DOHH2 (cell line): ENCODE results near the gene LITAF.

Experiments
- EZH2phosphoT487 ChIP-seq: fragments of 200-600 bp; sonication (generic); IDR thresholded peaks from 2 replicates; pipeline ENCODE4 v1.6.1; 2017; ENCODE audit warnings: borderline replicate concordance, mild to moderate bottlenecking, antibody characterized with exemption, low read length, moderate library complexity, mixed read lengths
- TF ChIP-seq, protein P1 (sequence below): fragments of 200-600 bp; sonication (generic); IDR thresholded peaks from one replicate; pipeline ENCODE4 v1.5.1; 2014; ENCODE audit warnings: antibody characterized with exemption, mild to moderate bottlenecking, low read depth, low read length; ENCODE audit not compliant: poor library complexity, severe bottlenecking

DNA sequence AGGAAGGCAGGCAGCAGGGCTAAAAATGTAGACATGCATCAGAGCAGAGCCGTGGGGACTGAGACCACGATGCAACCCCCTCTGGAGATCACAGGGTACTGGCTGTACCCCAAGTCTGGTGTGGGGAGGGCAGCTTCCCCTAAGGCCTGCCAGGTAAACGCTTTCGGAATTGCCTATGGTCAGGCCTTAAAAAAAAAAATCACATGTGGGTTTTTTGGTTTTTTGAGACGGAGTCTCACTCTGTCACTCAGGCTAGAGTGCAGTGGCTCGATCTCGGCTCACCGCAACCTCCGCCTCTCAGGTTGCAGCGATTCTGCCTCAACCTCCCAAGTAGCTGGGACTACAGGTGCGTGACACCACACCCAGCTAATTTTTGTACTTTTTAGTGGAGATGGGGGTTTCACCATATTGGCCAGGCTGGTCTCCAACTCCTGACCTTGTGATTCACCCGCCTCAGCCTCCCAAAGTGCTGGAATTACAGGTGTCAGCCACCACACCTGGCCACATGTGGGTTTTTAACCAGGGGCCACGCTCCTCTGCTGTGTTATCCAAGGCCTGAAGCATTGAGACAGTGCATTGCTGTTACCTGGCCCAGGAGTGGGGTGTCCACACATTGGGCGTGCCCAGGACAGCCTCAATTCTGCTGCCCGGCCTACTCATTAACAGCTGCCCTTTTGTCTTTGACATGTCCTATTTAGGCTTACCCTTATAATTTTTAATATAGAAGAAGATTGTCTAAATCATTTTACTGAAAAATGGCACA, 50.4 kb downstream of the LITAF start:
- TF ChIP-seq, protein P1, sequence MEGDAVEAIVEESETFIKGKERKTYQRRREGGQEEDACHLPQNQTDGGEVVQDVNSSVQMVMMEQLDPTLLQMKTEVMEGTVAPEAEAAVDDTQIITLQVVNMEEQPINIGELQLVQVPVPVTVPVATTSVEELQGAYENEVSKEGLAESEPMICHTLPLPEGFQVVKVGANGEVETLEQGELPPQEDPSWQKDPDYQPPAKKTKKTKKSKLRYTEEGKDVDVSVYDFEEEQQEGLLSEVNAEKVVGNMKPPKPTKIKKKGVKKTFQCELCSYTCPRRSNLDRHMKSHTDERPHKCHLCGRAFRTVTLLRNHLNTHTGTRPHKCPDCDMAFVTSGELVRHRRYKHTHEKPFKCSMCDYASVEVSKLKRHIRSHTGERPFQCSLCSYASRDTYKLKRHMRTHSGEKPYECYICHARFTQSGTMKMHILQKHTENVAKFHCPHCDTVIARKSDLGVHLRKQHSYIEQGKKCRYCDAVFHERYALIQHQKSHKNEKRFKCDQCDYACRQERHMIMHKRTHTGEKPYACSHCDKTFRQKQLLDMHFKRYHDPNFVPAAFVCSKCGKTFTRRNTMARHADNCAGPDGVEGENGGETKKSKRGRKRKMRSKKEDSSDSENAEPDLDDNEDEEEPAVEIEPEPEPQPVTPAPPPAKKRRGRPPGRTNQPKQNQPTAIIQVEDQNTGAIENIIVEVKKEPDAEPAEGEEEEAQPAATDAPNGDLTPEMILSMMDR, result no peak
- no peak for TF ChIP-seq EZH2phosphoT487
